K562 (cell line): ENCODE data around the gene DAB2. TPM values are rescaled to one million over a fixed set of nuclear protein-coding genes. Genes with fewer than 3 reads are reported as not detected.

Experiments
- ASH1L ChIP-seq: fragments of 450-650 bp; IDR thresholded peaks from 2 replicates; pipeline ENCODE4 v1.6.1; 2018; ENCODE audit warnings: borderline replicate concordance, mild to moderate bottlenecking, low read depth; ENCODE audit not compliant: partially characterized antibody
- DMBX1 ChIP-seq: fragments of 250-450 bp; sonication (Bioruptor Pico); IDR thresholded peaks from 2 replicates; pipeline ENCODE4 v1.8.0; 2022; ENCODE audit warnings: inconsistent platforms, mild to moderate bottlenecking, moderate library complexity, borderline replicate concordance
- EP400 ChIP-seq: fragments of 450-650 bp; IDR thresholded peaks from 2 replicates; pipeline ENCODE4 v1.6.1; 2017; ENCODE audit warnings: antibody characterized with exemption, mild to moderate bottlenecking, moderate library complexity
- ETV5 ChIP-seq: sonication (generic); formaldehyde crosslinking; IDR thresholded peaks from 2 replicates; pipeline ENCODE4 v1.4.0; 2020; ENCODE audit warnings: low read depth, mild to moderate bottlenecking, missing genetic modification reagents
- GABPA ChIP-seq: fragments of 200-800 bp; sonication (Bioruptor generic); conservative IDR thresholded peaks from 2 replicates; pipeline ENCODE4 v1.6.1; 2016; ENCODE audit warnings: low read depth, missing genetic modification characterization, missing compliant biosample characterization
- GTF2E2 ChIP-seq: fragments of 200-800 bp; sonication (Bioruptor generic); IDR thresholded peaks from 2 replicates; pipeline ENCODE4 v1.6.1; 2016; ENCODE audit warnings: missing genetic modification characterization, missing compliant biosample characterization
- KDM1A ChIP-seq, 2 experiments: fragments of 450-650 bp; IDR thresholded peaks; 2 replicates each; pipeline ENCODE4 v1.6.1; 2016; ENCODE audit warnings: mild to moderate bottlenecking in 2 of 2
- KLF16 ChIP-seq: IDR thresholded peaks from 2 replicates; pipeline ENCODE4 v1.6.1; 2016; ENCODE audit warnings: antibody characterized with exemption
- LEF1 ChIP-seq: fragments of 450-650 bp; IDR thresholded peaks from 2 replicates; pipeline ENCODE4 v1.6.1; 2016; ENCODE audit warnings: mild to moderate bottlenecking
- MEF2A ChIP-seq: IDR thresholded peaks from 2 replicates; pipeline ENCODE4 v1.6.1; 2011; ENCODE audit warnings: low read depth, mild to moderate bottlenecking, low read length, moderate library complexity; ENCODE audit not compliant: control insufficient read depth
- NR0B1 ChIP-seq: fragments of 450-650 bp; IDR thresholded peaks from one replicate; pipeline ENCODE4 v1.6.1; 2018; ENCODE audit warnings: mild to moderate bottlenecking, moderate library complexity; ENCODE audit not compliant: partially characterized antibody
- SIRT6 ChIP-seq: IDR thresholded peaks from one replicate; pipeline ENCODE4 v1.6.1; 2012; ENCODE audit warnings: low read depth, mild to moderate bottlenecking, control low read depth, inconsistent platforms, low read length, moderate library complexity
- SRF ChIP-seq, 2 experiments: fragments of 250-450, 450-650 bp in 1 of 2; sonication (Bioruptor Pico) in 1 of 2; sonication (generic) in 1 of 2; formaldehyde crosslinking; IDR thresholded peaks; 2 replicates each; pipeline versions ENCODE4 v1.5.0 to v1.5.1; 2020 to 2022; ENCODE audit warnings: mild to moderate bottlenecking in 1 of 2, missing genetic modification reagents in 1 of 2
- ZNF316 ChIP-seq: fragments of 450-650 bp; IDR thresholded peaks from 2 replicates; pipeline ENCODE4 v1.6.1; 2016
- ZNF384 ChIP-seq: IDR thresholded peaks from 2 replicates; pipeline ENCODE4 v1.6.1; 2012; ENCODE audit warnings: low read depth, low read length, improper control_type of control experiment
- ZNF584 ChIP-seq: fragments of 200-800 bp; sonication (Bioruptor generic); IDR thresholded peaks from 2 replicates; pipeline ENCODE4 v1.6.1; 2016; ENCODE audit warnings: low read depth, mild to moderate bottlenecking, missing genetic modification characterization, missing compliant biosample characterization
- polyA plus RNA-seq, 8 experiments: library from polyadenylated mRNA; depleted of rRNA in 4 of 8; stranded (reverse) in 5 of 8; unstranded in 3 of 8; fragments of >200 nt; fragmentation: Nextera tagmentation in 2 of 8; fragmentation: Illumina TruSeq in 1 of 8; extraction: Ambion mirVana in 2 of 8; extraction: Trizol in 1 of 8; gene quantifications; 2 replicates each; pipeline versions ENCODE4 v1.2.1 to v1.2.3, GENCODE V29; 2011 to 2014; ENCODE audit warnings: inconsistent platforms in 1 of 8, missing spikeins in 1 of 8
- total RNA-seq, 7 experiments: library from RNA; depleted of rRNA in 6 of 7; stranded (reverse); fragments of >200 nt in 6 of 7; fragmentation: Illumina TruSeq in 2 of 7; extraction: Trizol in 2 of 7; gene quantifications; 2 replicates each; pipeline versions ENCODE4 v1.2.1 to v1.2.3, GENCODE V29; 2011 to 2021; ENCODE audit warnings: low replicate concordance in 1 of 7
- TF ChIP-seq, protein P1 (sequence below): sonication (generic); formaldehyde crosslinking; IDR thresholded peaks from 2 replicates; pipeline ENCODE4 v1.8.0; 2022; ENCODE audit warnings: missing genetic modification reagents, mild to moderate bottlenecking, moderate library complexity, borderline replicate concordance

DAB2 gene
- total and polyA plus RNA-seq, 9 of the 15 experiments (the other 6 are each of a cell fraction or from before 2014, with no cell fraction given), result 6.6 to 29.9 (median 24.1) TPM

GRCh38 chr5:39399135-39400036 lies 25.4 kb downstream of the DAB2 start (continued):
- TF ChIP-seq, protein P1, sequence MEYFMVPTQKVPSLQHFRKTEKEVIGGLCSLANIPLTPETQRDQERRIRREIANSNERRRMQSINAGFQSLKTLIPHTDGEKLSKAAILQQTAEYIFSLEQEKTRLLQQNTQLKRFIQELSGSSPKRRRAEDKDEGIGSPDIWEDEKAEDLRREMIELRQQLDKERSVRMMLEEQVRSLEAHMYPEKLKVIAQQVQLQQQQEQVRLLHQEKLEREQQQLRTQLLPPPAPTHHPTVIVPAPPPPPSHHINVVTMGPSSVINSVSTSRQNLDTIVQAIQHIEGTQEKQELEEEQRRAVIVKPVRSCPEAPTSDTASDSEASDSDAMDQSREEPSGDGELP (CRISPR knock-in tag), result peak; percentile 73; the same call in 1 of the 2 replicates
- TF ChIP-seq NR0B1 (no peak), ZNF584 (CRISPR knock-in tag) (peak; percentile 63; the same call in 1 of the 2 replicates), LEF1 (peak; percentile 81; the same call in 1 of the 2 replicates), KLF16 (peak; percentile 11; the same call in 1 of the 2 replicates), ZNF316 (peak; percentile 92), MEF2A (peak; percentile 89), GTF2E2 (tag) (peak; percentile 95), ZNF384 (no peak), ETV5 (CRISPR knock-in tag) (no peak), DMBX1 (no peak), EP400 (peak; percentile 68), SRF (CRISPR knock-in tag; IDR thresholded peaks at IDR 0.05) (no peak), GABPA (tag) (peak; percentile 9; the same call in 1 of the 2 replicates), KDM1A (IDR thresholded peaks at IDR 0.05) (peak; percentile 44 to 63; a peak in 2 of 4 replicates), ASH1L (no peak), SIRT6 (no peak)
